GM04503 (cell line): ENCODE measurements around the gene HIPK2.

Source experiments
- DNase-seq: peaks from one replicate; pipeline ENCODE4 v3.0.0-alpha.2; 2012; ENCODE audit warnings: low read depth

The HIPK2 gene

GRCh38 chr7:139777948-139778841, at the start of gene HIPK2:
TSS of gene HIPK2 (minus strand) at chr7:139777998. CDS start at chr7:139777623, 375 bp downstream.
- DNase-seq, result no peak

- no peak for DNase-seq
These were observed 49.2 kb upstream of the HIPK2 start for GRCh38 chr7:139827042-139827441.

DNA sequence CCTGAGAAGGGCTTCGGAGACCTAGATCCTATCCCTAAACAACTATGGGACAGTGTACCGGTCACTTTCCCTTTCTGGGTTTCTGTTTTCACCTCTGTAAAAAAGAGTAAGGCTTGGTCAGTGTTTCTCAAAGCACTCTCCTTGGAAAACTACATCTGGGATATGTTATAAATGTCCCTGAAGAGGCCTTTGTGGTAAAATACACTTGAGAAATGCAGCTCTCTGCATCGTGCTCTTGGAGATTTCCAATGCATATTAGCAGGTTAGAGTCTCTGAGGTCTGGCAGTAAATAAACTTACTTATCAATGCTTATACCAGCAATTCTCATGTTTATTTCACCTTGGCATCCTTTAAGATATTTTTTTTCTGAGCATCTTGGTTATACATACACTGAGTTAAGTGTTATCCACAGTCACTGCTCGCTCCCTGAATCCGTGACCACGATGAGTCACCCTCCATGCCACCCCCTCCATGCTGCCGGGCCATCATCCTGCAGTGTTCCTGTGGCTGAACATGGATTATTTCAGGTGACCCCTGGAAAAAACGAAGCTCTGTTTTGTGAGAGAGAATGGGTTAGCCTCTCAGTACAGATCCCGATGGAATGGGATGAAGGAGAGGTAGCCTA, 48.0 kb upstream of the HIPK2 start:
- no peak for DNase-seq

DNA sequence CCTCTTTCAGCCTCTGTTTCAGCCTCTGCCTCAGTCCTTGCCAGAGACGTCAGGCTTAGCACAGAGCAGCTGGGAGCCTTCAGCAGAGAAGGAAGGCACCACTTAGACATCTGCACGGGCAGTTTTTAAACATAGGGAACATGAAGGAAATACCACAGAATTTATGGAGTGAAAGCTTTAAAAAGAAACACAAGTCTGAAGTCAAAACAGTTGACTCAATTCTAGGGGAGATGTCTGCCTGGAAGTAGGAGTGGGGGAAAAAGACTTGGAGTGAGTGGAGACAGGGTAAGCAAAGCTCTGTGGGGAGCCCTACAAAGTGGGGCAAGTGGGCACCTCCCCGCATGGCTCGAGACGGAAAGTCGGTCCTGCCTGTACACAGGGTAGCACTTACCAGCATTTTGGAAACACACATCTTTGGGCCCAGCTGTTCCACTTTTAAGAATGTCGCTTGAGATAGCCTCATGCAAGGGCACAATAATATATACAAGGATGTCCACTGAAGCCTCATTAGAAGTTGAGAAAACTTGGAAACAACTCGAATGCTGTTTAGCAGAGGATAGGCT, 46.2 kb upstream of the HIPK2 start:
- DNase-seq, result no peak

DNA sequence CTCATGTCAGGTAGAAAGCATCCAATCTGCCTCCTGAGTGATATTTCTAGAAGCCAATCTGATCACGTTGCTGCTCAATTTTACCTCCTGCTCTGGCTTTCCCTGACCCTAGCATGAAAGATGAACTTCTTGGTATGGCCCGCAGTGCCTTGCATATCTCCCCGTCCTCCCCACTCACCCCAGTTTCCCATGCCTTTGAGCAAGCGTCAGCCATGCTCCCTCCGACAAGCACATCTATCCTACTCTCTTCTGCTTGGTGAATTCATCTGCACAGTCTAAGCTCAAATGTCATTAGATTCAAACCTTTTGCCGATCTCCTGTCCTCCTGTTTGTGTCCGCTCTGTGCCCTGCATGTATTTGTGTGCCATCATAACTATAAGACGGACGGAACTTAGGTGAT, 45.1 kb upstream of the HIPK2 start:
- DNase-seq, result no peak

- DNase-seq, result no peak
These were observed 43.7 kb upstream of the HIPK2 start for GRCh38 chr7:139821349-139822105.

- no peak for DNase-seq
These were observed 42.3 kb upstream of the HIPK2 start for GRCh38 chr7:139820089-139820488.

- no peak for DNase-seq
These were observed 39.5 kb upstream of the HIPK2 start for GRCh38 chr7:139817249-139817648.

GRCh38 chr7:139813689-139814088, 35.9 kb upstream of the HIPK2 start:
- DNase-seq, result no peak

DNA sequence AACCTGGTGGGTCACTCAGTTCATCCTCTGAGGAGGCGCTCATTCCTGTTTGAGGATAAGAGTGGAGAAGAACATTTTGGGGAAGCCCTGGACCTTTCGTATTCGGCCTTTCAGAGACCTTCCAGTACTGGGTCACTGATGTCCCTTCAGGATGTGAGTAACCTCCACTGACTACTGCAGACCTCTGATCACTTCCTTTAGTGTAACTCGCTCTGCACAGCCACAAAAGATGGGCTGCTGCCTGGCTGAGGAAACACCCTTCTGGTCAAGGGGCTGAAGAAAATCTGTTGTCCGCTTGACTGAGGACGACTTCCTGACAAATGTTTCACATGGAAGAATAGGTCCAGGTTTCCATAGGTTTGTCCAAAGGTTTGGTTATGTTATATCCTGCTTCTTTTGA, 35.4 kb upstream of the HIPK2 start:
- DNase-seq, result no peak

- no peak for DNase-seq
These were observed 33.3 kb upstream of the HIPK2 start for GRCh38 chr7:139811066-139811465.

GRCh38 chr7:139808846-139809442, 31.1 kb upstream of the HIPK2 start:
- no peak for DNase-seq

GRCh38 chr7:139808427-139808826, 30.6 kb upstream of the HIPK2 start:
- no peak for DNase-seq

- no peak for DNase-seq
These were observed 29.2 kb upstream of the HIPK2 start for GRCh38 chr7:139807009-139807408.

DNA sequence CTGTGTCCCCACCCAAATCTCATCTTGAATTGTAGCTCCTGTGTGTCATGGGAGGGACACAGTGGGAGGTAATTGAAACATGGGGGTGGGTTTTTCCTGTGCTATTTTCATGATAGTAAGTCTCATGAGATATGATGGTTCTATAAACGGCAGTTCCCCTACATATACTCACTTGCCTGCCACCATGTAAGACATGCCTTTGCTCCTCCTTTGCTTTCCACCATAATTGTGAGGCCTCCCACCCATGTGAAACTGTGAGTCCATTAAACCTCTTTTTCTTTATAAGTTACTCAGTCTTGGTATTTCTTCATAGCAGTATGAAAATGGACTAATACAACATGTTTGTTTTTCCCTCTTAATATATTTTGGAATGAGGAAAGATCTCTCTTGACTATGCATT, 26.8 kb upstream of the HIPK2 start:
- DNase-seq, result no peak

GRCh38 chr7:139799586-139799985, 21.8 kb upstream of the HIPK2 start:
- no peak for DNase-seq

DNA sequence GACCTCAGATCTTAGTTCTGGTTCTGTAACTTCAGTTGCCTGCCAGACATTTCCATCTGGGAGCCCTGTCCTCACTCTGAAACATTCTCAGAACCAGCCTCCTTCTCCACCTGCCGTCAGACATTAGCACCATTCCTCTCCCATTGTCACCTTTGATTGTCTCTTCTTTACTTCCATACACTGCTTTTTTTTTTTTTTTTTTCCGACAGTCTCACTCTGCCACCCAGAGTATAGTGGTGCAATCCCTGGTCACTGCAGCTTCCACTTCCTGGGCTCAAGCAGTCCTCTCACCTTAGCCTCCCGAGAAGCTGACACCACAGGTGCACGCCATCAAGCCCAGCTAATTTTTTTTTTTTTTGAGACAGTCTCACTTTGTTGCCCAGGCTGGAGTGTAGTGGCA, 21.1 kb upstream of the HIPK2 start:
- no peak for DNase-seq

GRCh38 chr7:139798221-139798620, 20.4 kb upstream of the HIPK2 start:
- no peak for DNase-seq

DNA sequence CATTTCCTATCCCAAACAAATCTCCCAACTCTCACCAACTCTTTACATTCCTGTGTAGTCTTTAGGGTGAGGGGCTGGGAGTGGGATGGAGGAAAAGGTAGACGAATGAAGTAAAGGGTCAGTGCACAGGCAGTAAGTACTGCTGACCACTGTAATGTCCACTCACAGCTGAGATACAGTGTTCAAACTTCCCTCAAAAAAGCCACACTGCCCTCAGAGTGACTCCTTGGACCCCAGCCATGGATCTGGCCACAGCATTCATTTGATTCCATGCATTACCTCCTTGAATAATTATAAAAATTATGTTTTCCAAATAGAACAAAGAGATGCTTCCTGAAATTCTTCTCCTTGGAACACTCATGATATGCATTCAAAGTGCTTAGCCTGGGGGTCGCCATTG, 19.8 kb upstream of the HIPK2 start:
- DNase-seq, result no peak

DNA sequence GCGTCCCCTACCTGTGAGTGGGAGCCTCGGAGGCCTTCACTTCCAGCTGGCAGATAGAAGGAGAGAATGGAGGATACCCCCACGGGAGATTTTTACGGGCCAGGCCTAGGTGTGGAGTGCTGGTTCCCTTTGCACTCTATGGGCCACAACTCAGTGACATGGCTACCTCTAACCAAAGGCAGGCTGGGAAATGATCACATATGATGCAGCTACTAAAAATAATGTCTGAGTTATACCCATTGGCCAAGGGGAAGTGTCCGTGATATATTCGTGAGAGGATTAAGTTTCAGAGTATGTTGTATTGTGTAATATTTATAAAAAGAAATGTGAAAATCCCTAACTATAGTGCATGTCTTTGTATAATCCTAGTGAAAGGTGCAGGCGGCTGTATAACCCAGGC, 13.5 kb upstream of the HIPK2 start:
- no peak for DNase-seq

- DNase-seq, result no peak
These were observed 6.8 kb upstream of the HIPK2 start for GRCh38 chr7:139784648-139785047.
